Activated T-cell treated with anti-CD3 and anti-CD28 coated beads, Interleukin-2, amount 50 U/mL, for 72 hours (primary cell): ENCODE measurements around the gene ANGPT4. TPM values are rescaled to one million over a fixed set of nuclear protein-coding genes. Genes with fewer than 3 reads are reported as not detected.

Experiments used
- ATAC-seq, 2 donors: fragments of 150-1000 bp; cut with Tn5 transposase; replicated peaks in 1 of 2; 2 replicates each; pipeline ENCODE4 v1.10.0; 2021; ENCODE audit warnings: moderate library complexity in 2 of 2, mild to moderate bottlenecking in 1 of 2
- DNase-seq, 2 donors: peaks; one replicate each; pipeline ENCODE4 v3.0.0; 2021 to 2022; ENCODE audit warnings: mixed read lengths in 1 of 2
- H3K27ac Mint-ChIP-seq: one replicate; pipeline ENCODE4 v1.8.0; 2022; ENCODE audit warnings: mild to moderate bottlenecking, moderate library complexity, mixed read lengths
- H3K27me3 Mint-ChIP-seq: one replicate; pipeline ENCODE4 v1.8.0; 2022; ENCODE audit warnings: low read depth, mixed read lengths
- H3K36me3 Mint-ChIP-seq, 2 donors: one replicate each; pipeline ENCODE4 v1.8.0; 2022; ENCODE audit warnings: mixed read lengths in 2 of 2, mild to moderate bottlenecking in 1 of 2; ENCODE audit not compliant: insufficient read depth in 2 of 2
- H3K4me1 Mint-ChIP-seq: one replicate; pipeline ENCODE4 v1.8.0; 2022; ENCODE audit warnings: low read depth, mixed read lengths
- H3K4me3 Mint-ChIP-seq, 2 donors: one replicate each; pipeline ENCODE4 v1.8.0; 2022; ENCODE audit warnings: mild to moderate bottlenecking in 2 of 2, mixed read lengths in 2 of 2, moderate library complexity in 2 of 2
- H3K9me3 Mint-ChIP-seq, 2 donors: one replicate each; pipeline ENCODE4 v1.8.0; 2022; ENCODE audit warnings: mixed read lengths in 2 of 2
- total RNA-seq, 2 donors: library from RNA; stranded (reverse); gene quantifications; one replicate each; pipeline ENCODE4 v1.2.3, GENCODE V29; 2022

Gene ANGPT4
- total RNA-seq, 2 donors from 2014 or later = not detected

GRCh38 chr20:826695-827323 is 89.3 kb downstream of the ANGPT4 start:
- H3K9me3 Mint-ChIP-seq = no peaks in the 10 kb centered on the region
- no peak overlapping the region for H3K27ac Mint-ChIP-seq
- ATAC-seq = no peak
- H3K4me3 Mint-ChIP-seq = no peak overlapping the region
- no peaks in the 10 kb centered on the region for H3K27me3 Mint-ChIP-seq
- DNase-seq = no peak
- H3K4me1 Mint-ChIP-seq = no peaks in the 10 kb centered on the region
- H3K36me3 Mint-ChIP-seq = no peaks in the 10 kb centered on the region

GRCh38 chr20:825710-826421 is 90.3 kb downstream of the ANGPT4 start:
- no peak for DNase-seq

GRCh38 chr20:824916-825315 is 91.2 kb downstream of the ANGPT4 start:
- DNase-seq = no peak
- H3K27ac Mint-ChIP-seq = no peak overlapping the region
- no peak for ATAC-seq
- H3K27me3 Mint-ChIP-seq = no peaks in the 10 kb centered on the region
- H3K36me3 Mint-ChIP-seq = no peaks in the 10 kb centered on the region
- H3K4me1 Mint-ChIP-seq = no peaks in the 10 kb centered on the region
- H3K4me3 Mint-ChIP-seq = no peak overlapping the region
- no peaks in the 10 kb centered on the region for H3K9me3 Mint-ChIP-seq

More at GRCh38 chr20:825710-826421, 90.3 kb downstream of the ANGPT4 start:
- H3K36me3 Mint-ChIP-seq = no peaks in the 10 kb centered on the region
- no peak for ATAC-seq
- H3K27me3 Mint-ChIP-seq = no peaks in the 10 kb centered on the region
- no peaks in the 10 kb centered on the region for H3K9me3 Mint-ChIP-seq
- H3K4me1 Mint-ChIP-seq = no peaks in the 10 kb centered on the region
- no peak overlapping the region for H3K4me3 Mint-ChIP-seq
- H3K27ac Mint-ChIP-seq = no peak overlapping the region

GRCh38 chr20:824490-824889 is 91.6 kb downstream of the ANGPT4 start:
- H3K4me1 Mint-ChIP-seq = no peaks in the 10 kb centered on the region

GRCh38 chr20:823574-823902 is 92.6 kb downstream of the ANGPT4 start:
- Mint-ChIP-seq H3K4me3 (no peak overlapping the region), H3K36me3 (no peaks in the 10 kb centered on the region), H3K27me3 (no peaks in the 10 kb centered on the region), H3K4me1 (no peaks in the 10 kb centered on the region), H3K27ac (no peak overlapping the region), H3K9me3 (no peaks in the 10 kb centered on the region)
- ATAC-seq (no peak), DNase-seq (no peak)

More at GRCh38 chr20:824490-824889, 91.6 kb downstream of the ANGPT4 start:
- ATAC-seq (no peak), DNase-seq (no peak)
- Mint-ChIP-seq H3K27me3 (no peaks in the 10 kb centered on the region), H3K4me3 (no peak overlapping the region), H3K27ac (no peak overlapping the region), H3K9me3 (no peaks in the 10 kb centered on the region), H3K36me3 (no peaks in the 10 kb centered on the region)

GRCh38 chr20:822651-823573 is 93.2 kb downstream of the ANGPT4 start:
- Mint-ChIP-seq H3K4me3 (no peak overlapping the region), H3K4me1 (no peaks in the 10 kb centered on the region), H3K36me3 (no peaks in the 10 kb centered on the region), H3K9me3 (no peaks in the 10 kb centered on the region), H3K27me3 (no peaks in the 10 kb centered on the region), H3K27ac (no peak overlapping the region)
- DNase-seq (no peak), ATAC-seq (no peak)

GRCh38 chr20:821731-822065 is 94.4 kb downstream of the ANGPT4 start:
- Mint-ChIP-seq H3K9me3 (no peaks in the 10 kb centered on the region), H3K4me3 (no peak overlapping the region), H3K36me3 (no peaks in the 10 kb centered on the region), H3K27me3 (no peaks in the 10 kb centered on the region), H3K27ac (no peak overlapping the region), H3K4me1 (no peaks in the 10 kb centered on the region)
- DNase-seq = no peak
- no peak for ATAC-seq

- H3K9me3 Mint-ChIP-seq = no peaks in the 10 kb centered on the region
- no peak for ATAC-seq
Observed at GRCh38 chr20:821046-821730, 94.9 kb downstream of the ANGPT4 start.

GRCh38 chr20:820323-820953 is 95.7 kb downstream of the ANGPT4 start:
- no peak for ATAC-seq
- Mint-ChIP-seq H3K4me3 (no peak overlapping the region), H3K9me3 (no peaks in the 10 kb centered on the region), H3K36me3 (no peaks in the 10 kb centered on the region), H3K27me3 (no peaks in the 10 kb centered on the region), H3K4me1 (no peaks in the 10 kb centered on the region), H3K27ac (peak overlapping the region; percentile 2)
- no peak for DNase-seq

More at GRCh38 chr20:821046-821730, 94.9 kb downstream of the ANGPT4 start:
- Mint-ChIP-seq H3K36me3 (no peaks in the 10 kb centered on the region), H3K4me1 (no peaks in the 10 kb centered on the region), H3K27me3 (no peaks in the 10 kb centered on the region), H3K27ac (no peak overlapping the region), H3K4me3 (no peak overlapping the region)
- DNase-seq = no peak

Other genes with a start within 250 kb of the ANGPT4 start
- gene SCRT2, start 240.5 kb downstream of the ANGPT4 start, total RNA-seq = not detected
- not detected for gene SLC52A3, start 147.8 kb downstream of the ANGPT4 start, total RNA-seq
- gene FAM110A, start 82.6 kb downstream of the ANGPT4 start, total RNA-seq = 10 to 100 TPM; 21.1 to 24.5 TPM
- under 1 TPM in 1 of 2 donors, not detected in 1; 0.12 TPM for gene RSPO4, start 86.0 kb upstream of the ANGPT4 start, total RNA-seq
- gene PSMF1, start 202.3 kb upstream of the ANGPT4 start, total RNA-seq = 100 to 1,000 TPM; 168 to 185 TPM